GM19468 (cell line): ENCODE data around the gene ACTA1.
"Not testable (repeated sequence)": the region's sequence is repeated elsewhere in the genome, so short reads cannot be mapped to it uniquely, and the experiment has no call there.

Experiments
- ATAC-seq: cut with Tn5 transposase; IDR thresholded peaks from one replicate; pipeline ENCODE4 v1.9.1; 2021; ENCODE audit warnings: mild to moderate bottlenecking, moderate library complexity, moderate number of reproducible peaks; ENCODE audit not compliant: unreplicated experiment; ENCODE audit errors: extremely low read depth

Gene ACTA1

GRCh38 chr1:229410692-229411433 lies 23.0 kb downstream of the ACTA1 start:
- ATAC-seq: no peak

GRCh38 chr1:229410370-229410691 lies 23.6 kb downstream of the ACTA1 start:
- no peak for ATAC-seq

GRCh38 chr1:229409616-229410369 lies 24.1 kb downstream of the ACTA1 start:
- ATAC-seq: no peak

- no peak for ATAC-seq
Measured at GRCh38 chr1:229408458-229409037, 25.3 kb downstream of the ACTA1 start.

GRCh38 chr1:229407206-229408026 lies 26.5 kb downstream of the ACTA1 start:
- no peak for ATAC-seq

- no peak for ATAC-seq
Measured at GRCh38 chr1:229406798-229407197, 27.1 kb downstream of the ACTA1 start.

- ATAC-seq: no peak
Measured at GRCh38 chr1:229403573-229403972, 30.3 kb downstream of the ACTA1 start.

GRCh38 chr1:229402993-229403392 lies 30.9 kb downstream of the ACTA1 start:
- no peak for ATAC-seq

- ATAC-seq: not testable (repeated sequence)
Measured at GRCh38 chr1:229402329-229402728, 31.6 kb downstream of the ACTA1 start.

- ATAC-seq: no peak
Measured at GRCh38 chr1:229397762-229398161, 36.1 kb downstream of the ACTA1 start.

GRCh38 chr1:229396585-229397206 lies 37.2 kb downstream of the ACTA1 start:
- no peak for ATAC-seq

- not testable (repeated sequence) for ATAC-seq
Measured at GRCh38 chr1:229394517-229394916, 39.4 kb downstream of the ACTA1 start.

- ATAC-seq: no peak
Measured at GRCh38 chr1:229392936-229393335, 41.0 kb downstream of the ACTA1 start.

GRCh38 chr1:229390130-229390529 lies 43.8 kb downstream of the ACTA1 start:
- ATAC-seq: no peak

GRCh38 chr1:229388897-229389580 lies 44.9 kb downstream of the ACTA1 start:
- ATAC-seq: no peak

GRCh38 chr1:229385853-229386456 lies 47.9 kb downstream of the ACTA1 start:
- no peak for ATAC-seq

- no peak for ATAC-seq
Measured at GRCh38 chr1:229384822-229385221, 49.1 kb downstream of the ACTA1 start.

- no peak for ATAC-seq
Measured at GRCh38 chr1:229383961-229384360, 49.9 kb downstream of the ACTA1 start.

GRCh38 chr1:229383188-229383587 lies 50.7 kb downstream of the ACTA1 start:
- ATAC-seq: no peak
